IPS-11a (cell line): ENCODE results near the gene HECTD4.

Experiments used
- H3K4me3 ChIP-seq: one replicate; pipeline ENCODE4 v1.5.1; 2013; ENCODE audit warnings: low read depth, low read length, control low read depth

HECTD4 gene

DNA sequence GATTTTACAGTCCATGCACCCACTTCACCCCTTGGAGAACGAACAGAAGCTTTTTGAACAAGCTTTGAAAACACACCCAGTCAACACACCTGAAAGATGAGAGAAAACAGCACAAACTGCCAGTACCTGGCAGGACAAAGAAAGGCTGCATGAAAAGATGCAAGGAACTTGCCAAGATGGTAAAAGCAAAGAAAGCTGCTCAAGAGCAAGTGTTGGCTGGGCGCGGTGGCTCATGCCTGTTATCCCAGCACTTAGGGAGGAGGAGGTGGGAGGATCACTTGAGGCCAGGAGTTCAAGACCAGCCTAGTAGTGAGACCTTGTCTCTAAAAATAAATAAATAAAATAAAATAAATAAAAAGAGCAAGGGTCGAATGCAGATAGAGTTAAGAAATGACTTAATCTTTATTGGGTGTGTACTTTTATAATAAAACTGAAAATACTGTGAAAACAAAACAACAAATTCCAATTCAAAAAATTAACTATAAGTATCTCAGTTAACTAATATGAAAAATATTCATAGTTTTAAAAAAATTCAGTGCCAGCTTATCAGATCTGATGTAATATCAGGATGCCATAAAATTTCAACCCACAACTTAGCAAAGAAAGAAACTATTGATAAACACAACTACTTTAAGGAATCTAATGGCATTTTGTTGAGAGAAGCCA, 59.2 kb downstream of the HECTD4 start:
- no peak overlapping the region for H3K4me3 ChIP-seq

- H3K4me3 ChIP-seq = no peak overlapping the region
These were observed 59.8 kb downstream of the HECTD4 start for GRCh38 chr12:112322441-112322840.

- H3K4me3 ChIP-seq = no peak overlapping the region
These were observed 61.0 kb downstream of the HECTD4 start for GRCh38 chr12:112321245-112321644.

DNA sequence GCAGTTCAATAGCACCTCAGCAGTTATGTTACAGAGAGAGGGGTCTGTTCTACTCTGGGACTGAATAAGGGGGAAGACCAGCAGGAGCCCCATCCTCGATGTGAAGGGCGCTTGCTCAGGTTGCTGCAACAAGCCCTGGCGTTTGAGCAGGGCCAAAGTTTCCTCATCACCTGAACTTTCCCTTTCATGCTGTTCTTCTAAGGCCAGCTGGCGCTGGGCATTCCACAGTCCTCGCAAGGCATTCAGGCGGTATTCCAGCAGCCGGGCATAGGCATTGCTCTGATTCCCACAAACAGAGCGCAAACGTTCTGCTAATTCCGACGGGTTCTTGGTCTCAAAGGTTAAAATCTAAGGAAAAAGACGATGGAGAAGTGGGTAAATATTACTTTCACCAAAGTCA, 62.8 kb downstream of the HECTD4 start:
- H3K4me3 ChIP-seq = no peak overlapping the region

DNA sequence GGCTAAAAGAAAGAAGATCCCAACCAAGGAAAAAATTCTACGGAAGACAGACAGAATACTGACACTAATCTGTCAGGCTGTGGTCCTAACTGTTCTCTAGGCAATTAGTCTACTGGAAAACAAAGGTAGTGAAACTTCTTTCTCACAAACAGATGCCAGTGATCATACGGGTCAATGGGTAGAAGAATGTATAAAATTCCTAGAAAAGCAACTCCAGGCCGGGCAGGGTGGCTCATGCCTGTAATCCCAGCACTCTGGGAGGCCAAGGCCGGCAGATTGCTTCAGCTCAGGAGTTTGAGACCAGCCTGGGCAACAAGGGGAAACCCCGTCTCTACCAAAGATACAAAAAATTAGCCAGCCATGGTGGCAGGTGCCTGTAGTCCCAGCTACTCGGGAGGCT, 64.8 kb downstream of the HECTD4 start:
- no peak overlapping the region for H3K4me3 ChIP-seq

DNA sequence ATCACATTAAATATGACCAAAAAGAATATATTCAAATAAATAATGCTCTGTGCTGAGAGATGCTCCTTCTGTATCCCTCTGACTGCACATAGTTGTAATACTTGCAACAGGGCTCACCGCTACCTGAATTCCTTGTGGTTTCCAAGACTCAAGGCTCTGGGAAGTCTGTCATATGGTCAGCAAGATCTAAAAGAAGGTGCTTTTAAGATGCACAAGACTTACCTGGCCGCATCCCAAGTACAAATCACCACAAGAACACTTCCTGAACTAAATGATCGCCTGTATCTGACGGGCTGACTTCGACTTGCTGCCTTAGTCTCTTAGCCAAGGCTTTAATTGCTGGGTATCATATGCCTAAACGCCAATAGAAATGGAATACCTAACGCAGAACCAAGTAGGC, 67.2 kb downstream of the HECTD4 start:
- no peak overlapping the region for H3K4me3 ChIP-seq

GRCh38 chr12:112309797-112310196, 72.4 kb downstream of the HECTD4 start:
- H3K4me3 ChIP-seq = no peak overlapping the region

DNA sequence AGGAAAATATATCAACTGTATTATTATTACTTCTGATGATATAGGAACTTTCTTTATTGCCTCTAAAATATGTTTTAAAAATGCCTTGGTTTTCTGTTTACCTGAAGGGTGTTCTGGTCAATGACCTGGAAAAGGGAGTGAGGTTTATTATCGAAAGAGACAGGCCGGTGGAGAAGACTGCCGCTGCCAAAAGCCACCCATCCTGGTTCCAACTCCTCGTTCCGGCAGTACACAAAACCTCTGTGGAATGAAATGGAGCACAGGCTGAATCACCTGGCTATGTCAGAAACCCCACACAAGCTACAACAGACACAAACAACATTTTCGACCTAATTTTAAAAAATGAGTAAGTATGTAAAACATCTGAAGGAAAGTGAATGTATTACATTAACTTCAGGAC, 73.6 kb downstream of the HECTD4 start:
- H3K4me3 ChIP-seq = no peak overlapping the region

GRCh38 chr12:112308161-112308560, 74.1 kb downstream of the HECTD4 start:
- no peak overlapping the region for H3K4me3 ChIP-seq

GRCh38 chr12:112307317-112308011, 74.8 kb downstream of the HECTD4 start:
- H3K4me3 ChIP-seq = no peak overlapping the region

DNA sequence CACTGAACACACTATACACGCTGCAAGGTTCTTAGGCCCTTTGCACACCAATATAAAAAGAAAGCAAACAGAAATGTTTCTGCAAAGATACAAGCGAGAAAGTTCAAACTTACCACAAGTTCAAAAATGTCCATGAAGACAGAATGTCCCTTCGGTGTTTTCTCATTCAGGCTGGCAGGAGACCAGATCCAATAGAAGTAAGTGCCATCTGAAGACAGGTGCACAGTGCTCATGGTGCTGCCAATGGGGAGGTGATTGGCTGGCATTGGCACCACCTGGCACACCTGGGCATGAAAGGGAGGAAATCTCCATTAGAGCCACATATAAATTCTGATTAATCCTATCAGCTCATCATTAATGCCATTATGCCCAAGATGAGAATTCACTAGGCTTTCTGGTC, 76.3 kb downstream of the HECTD4 start:
- no peak overlapping the region for H3K4me3 ChIP-seq

- H3K4me3 ChIP-seq = no peak overlapping the region
These were observed 77.8 kb downstream of the HECTD4 start for GRCh38 chr12:112304436-112304835.

- H3K4me3 ChIP-seq = no peak overlapping the region
These were observed 78.4 kb downstream of the HECTD4 start for GRCh38 chr12:112303799-112304198.

- H3K4me3 ChIP-seq = no peak overlapping the region
These were observed 79.2 kb downstream of the HECTD4 start for GRCh38 chr12:112303004-112303403.

DNA sequence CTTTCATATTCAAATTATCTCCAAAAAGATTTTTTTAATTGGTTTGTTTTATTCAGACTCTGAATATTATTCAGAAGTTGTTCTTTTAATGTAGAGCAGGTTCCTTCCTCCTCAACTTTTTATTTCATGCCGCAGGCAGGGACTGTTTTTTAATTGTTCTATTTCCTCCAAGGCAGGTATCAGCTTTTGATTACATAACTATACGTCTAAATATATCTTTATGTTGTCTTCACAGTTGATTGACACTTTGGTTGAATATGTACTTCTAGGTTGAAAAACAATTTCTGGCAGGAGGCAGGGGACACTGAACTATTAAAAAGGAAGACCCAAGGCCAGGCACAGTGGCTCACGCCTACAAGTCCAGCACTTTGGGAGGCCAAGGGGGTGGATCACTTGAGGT, 82.5 kb downstream of the HECTD4 start:
- H3K4me3 ChIP-seq = no peak overlapping the region

- no peak overlapping the region for H3K4me3 ChIP-seq
These were observed 85.0 kb downstream of the HECTD4 start for GRCh38 chr12:112297188-112297587.

- H3K4me3 ChIP-seq = no peak overlapping the region
These were observed 86.0 kb downstream of the HECTD4 start for GRCh38 chr12:112296183-112296582.

DNA sequence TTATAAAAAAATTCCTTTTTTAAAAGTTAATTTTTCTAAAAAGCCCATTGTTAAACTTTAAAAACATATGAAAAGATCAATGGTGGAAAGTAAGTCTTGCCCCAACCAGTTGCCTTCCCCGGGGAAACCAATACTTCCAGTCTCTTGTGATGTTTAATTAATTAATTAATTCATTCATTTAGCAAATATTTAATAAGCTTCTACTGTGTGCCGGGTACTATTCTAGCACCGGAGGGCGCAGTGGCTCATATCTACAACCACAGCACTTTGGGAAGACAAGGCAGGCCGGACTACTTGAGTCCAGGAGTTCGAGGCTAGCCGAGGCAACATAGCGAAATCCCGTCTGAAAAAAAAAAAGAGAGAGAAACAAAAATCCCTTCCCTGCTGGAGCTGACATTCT, 87.4 kb downstream of the HECTD4 start:
- no peak overlapping the region for H3K4me3 ChIP-seq

DNA sequence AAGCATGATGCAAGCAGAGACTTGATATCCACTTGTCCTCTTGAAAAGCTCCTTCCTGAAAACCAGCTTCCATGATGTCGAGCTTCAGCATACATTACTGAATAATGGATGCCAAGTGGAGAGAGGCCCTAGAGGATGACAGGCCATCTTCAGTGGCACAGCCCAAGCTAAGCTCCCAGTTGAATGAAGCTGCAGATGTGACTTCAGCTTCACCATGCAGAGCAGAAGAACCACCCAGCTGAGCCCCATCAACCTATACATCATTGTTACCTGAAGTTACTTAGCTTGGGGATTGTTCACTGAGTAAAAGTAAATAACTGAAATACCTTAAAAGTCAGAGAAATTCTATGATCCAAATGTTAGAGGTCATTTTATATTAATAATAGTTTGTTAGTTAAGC, 93.6 kb downstream of the HECTD4 start:
- no peak overlapping the region for H3K4me3 ChIP-seq

DNA sequence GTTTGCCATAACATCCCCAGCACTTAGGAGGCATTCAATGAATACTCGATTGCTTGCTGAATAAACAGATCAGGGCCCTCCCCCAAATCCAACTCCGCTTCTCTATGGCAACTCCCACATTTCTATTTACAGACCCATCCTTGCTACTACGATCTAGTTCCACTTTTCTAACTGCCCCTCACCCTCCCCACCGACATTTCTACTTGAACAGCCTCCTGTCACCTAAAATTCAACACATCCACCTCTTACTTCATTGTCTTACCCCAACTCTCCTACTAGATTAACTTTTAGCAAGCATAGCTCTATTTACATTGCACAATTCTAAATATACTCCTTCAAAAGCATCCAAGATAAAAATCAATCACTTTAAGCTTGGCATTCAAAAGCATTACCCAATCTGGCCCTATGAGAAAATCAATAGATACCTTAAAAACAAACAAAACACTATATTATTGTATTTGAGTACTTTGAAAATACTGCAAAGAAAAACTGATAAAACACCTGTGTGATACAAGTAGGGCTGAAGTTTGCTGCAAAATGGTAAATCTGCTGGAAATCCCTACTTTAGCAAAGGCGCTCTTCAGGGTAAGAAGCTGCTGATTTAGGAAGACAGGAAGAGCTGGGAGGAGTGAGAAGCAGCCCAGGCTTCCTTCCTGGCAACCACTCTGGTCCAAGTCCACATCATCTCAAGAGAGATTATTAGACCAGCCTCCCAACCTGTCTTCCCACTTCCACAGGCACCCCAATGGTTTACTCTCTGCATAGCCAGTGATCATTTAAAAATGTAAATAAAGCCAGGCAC, 96.4 kb downstream of the HECTD4 start:
- H3K4me3 ChIP-seq = no peak overlapping the region

DNA sequence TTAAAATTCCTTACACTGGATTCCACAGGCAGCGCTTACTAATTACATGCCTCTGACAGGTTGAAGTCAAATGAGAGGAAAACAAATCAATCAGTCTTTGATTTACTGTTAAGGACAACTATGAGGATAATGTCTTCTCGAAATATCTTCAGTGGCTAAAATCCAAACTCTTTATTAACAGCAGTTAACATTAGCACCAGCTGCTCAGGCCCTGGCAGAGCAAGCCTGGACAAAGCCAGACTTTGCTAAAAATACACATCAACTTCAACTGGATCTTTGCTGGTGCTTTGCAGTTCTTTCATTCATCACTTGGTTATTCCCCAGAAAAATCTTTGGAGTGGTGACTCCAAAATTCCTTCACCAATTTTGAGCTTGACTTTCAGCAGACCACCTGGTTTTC, 98.7 kb downstream of the HECTD4 start:
- no peak overlapping the region for H3K4me3 ChIP-seq

DNA sequence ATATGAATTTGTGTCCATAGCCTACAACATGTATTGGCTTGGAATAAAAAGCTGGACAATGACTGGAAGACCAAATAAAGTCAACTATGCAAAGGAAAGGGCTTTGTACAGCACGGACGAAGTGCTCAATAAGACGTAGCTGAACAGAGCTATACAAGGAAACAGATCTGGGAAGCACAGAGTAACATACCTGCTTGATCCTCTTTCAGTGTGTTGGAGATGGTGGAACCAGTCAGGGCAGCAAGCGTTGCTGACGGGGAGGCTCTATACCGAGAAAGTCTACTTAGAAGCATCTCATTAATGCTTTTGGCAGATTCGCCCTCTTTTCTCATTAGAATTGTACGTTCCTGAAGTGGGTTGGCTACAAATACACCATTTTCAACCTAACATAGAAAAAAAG, 99.3 kb downstream of the HECTD4 start:
- H3K4me3 ChIP-seq = no peak overlapping the region
